Activated CD4-positive, CD25-positive, alpha-beta regulatory T cell (primary cell): ENCODE measurements around the gene PRKCSH.
"Not testable (repeated sequence)": the region's sequence is repeated elsewhere in the genome, so short reads cannot be mapped to it uniquely, and the experiment has no call there.

Experiments
- DNase-seq, 4 experiments: peaks; one replicate each; lab custom pipeline; 2025; lab: John Stamatoyannopoulos, UW

The PRKCSH gene

DNA sequence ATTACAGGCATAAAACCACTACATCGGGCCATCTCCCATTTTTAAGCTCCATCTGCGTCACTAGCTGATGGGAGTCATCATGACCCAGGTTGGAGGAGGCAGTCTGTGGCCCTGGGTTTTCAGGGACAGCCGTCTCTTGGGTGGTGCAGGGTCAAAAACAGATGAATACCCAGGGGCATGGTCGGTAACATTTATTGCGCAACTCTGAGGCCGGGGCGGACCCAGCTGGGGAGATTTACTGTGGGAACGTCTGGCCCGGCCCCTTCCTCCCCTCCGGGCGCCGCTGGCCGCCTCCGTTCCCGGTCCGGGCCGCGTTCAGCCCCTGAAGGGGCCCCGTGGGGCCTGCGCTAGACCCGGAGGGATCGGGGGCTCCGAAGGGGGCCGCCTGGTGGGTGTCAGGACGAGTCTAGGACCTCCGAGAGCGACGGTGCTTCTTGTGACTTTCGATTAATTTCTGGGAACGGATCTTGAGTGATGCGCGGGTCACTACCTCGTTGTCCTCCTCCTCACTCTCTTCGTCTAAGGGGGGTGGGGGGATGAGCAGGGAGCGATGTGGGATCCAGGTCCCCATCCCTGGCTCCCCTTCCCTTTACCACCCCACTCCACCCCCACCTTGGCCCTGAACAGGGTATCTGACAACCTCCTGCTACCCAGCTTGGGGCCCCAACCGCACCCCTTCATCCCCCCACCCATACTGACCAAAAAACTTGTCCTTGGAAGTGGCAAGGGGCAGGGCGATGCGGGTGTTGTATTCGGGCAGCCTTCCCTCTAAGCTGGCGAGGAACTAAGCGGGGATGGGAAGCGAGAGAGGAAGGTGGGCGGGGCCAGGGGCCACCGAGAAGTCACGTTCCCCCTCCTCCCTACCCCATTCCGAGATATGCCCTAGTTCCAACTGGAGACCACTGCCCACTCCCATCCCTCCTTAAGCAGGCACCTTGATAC, 14.7 kb upstream of the PRKCSH start:
- no peak for DNase-seq

GRCh38 chr19:11421371-11422098, 13.9 kb upstream of the PRKCSH start:
- DNase-seq: peak in 3 of 4 experiments; percentile 15 to 28 (median 15)

GRCh38 chr19:11422163-11423065, 13.0 kb upstream of the PRKCSH start:
- peak in 3 of 4 experiments; percentile 20 to 32 (median 28) for DNase-seq

DNA sequence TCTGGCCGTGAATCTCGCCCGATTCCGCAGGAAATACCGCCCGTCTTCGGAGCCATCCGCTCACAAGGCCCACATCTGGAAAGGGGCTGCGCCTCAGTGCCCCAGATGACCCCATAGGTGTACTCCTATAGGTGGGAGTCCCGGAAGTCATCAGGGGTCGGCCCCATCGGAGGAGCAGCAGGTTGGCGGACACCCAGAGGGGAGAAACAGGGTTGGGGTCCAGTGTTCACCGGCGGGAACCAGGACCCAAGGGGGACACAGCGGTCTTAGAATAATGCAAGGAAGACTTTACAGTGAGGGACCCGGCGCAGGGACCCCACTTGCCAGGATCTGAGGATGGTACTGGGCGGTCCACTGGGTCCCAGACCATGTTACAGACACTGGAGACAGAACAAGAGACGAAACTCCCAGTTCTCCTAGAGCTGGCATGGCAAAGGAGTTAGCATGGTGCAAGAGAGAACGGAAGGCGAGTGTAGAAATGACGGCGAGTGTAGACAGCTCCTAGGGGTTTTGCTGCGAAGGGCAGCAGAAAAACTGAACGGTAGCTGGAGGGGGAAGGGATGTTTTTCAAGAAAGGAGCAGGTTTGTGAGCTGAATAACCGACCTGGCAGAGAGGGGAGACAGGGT, 12.2 kb upstream of the PRKCSH start:
- DNase-seq: no peak

DNA sequence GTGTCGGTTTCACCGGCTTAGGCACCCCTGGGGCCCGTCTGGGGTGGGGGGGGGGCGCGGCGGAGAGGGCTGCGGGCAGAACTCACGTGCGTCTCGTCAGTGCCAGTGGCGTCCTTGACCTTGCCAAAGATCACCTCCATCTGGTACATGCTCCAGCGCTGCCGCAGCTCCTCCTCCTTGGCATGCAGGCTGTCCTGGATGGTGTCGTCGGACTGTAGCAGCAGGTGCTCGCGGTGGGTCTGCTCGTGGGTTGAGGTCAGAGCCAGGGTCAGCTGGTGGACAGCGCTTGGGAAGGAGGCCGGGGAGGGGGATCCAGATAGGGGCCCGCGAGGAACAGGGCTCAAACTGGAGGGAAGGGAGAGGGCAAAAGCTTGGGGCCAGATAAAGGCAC, 11.6 kb upstream of the PRKCSH start:
- DNase-seq: no peak

DNA sequence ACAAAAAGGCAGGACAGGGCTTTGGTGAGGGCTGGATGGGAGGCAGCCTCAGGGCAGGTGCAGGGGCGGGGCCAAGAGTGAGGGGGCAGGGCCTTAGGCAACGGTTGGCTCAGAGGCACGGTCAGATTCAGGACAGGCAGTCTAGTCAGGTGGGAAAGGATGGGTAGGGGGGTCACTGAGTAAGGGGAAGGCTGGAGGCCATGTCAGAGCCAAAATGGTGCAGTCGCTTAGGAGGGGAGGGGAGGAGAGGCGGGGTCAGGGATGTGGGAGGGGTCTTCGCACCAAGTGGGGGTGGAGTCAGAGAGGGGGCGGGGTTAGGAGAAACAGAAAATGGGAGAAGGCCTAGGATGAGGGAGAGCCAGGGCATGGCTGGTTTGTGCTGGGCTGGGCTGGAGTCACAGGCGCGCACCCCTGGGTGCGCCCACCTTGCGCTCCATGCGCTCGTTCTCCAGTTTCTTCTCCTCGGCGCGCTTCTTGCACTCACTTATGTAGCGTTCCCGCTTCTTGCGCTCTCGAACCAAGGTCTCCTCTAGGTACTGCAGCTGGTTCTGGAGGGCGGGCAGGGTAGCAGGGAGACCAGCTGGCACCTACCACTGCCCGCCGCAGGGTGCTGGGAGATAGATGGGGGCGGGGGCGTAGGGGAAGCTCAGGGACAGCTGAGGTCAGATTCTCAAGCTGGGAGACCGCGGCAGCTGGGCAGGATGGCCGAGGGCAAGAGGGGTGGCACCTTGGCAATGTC, 9.5 kb upstream of the PRKCSH start:
- no peak for DNase-seq

GRCh38 chr19:11426656-11427055, 8.8 kb upstream of the PRKCSH start:
- no peak for DNase-seq

- not testable (repeated sequence) for DNase-seq
These were observed 1.9 kb upstream of the PRKCSH start for GRCh38 chr19:11433526-11433925.

DNA sequence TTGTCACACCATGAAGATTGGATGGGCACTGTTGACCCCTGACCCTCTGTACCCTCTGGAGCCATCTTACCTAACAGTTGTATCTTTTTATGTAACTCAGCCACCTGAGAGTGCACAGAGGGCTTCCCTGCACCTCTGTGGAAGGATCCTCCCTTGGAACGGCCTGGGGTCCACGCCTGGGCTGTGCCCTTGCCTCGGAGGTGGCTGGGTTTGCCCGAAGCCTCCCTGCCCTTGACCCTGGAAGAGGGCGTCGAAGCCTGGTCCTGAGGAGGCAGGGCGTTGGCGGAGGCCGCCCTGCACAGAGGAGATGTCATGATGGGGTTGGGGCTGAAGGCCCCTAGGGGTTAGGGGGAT, 755 bp upstream of the PRKCSH start:
- DNase-seq: no peak

DNA sequence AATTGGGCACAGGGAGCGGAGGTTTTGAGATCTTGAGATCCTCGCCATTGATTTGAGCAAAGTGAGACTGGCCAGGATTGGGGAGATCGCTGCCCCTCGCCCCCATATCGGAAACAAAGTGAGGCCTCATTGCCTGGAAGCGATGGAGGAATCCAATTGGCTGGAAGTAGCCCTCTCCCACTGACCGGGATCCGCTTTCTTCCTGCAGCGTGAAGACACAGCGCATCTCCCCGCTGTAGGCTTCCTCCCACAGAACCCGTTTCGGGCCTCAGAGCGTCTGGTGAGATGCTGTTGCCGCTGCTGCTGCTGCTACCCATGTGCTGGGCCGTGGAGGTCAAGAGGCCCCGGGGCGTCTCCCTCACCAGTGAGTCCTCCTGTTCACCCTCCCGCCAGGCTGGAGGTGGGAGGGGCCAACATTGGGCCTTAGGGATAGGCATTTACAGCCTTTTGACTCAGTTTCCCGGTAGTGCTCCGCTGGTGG, 438 bp downstream of the PRKCSH start:
- no peak for DNase-seq

DNA sequence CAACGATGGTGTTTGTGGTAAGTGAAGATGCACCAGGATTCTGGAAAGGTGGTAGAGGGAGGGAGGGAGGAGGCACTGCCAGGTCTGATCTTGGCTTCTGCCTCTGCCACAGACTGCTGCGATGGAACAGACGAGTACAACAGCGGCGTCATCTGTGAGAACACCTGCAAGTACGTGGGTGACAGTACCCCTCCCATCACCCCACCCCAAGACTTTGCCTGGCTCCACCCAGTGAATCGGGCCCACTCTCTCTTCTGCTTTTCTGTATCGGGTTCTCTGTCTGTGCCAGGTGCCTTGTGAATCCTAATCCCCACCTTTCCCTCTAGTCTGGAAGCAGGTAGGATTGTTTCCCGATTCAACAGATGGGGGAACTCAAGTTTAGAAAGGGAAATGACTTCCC, 2.5 kb downstream of the PRKCSH start:
- no peak for DNase-seq

DNA sequence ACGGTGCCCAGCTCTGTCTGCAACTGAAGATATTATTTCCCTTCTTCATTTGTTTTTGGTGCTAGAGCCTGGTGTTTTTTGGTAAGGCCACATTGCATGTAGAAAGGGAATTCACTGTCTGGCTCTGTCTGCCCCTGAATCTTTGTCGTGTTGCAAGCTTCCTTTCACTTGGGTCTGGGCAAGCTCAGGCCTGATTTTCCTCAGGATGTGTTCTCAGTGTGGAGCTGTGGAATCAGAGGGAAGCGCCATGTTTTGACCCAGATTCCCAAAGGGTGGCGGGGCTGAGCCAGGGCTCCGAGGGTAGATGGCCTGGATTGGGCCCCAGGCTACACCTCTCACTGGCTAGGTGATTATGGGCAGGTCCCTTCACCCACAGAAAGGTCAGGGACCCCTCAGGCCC, 8.6 kb downstream of the PRKCSH start:
- DNase-seq: no peak

- DNase-seq: no peak
These were observed 9.7 kb downstream of the PRKCSH start for GRCh38 chr19:11445141-11445540.

DNA sequence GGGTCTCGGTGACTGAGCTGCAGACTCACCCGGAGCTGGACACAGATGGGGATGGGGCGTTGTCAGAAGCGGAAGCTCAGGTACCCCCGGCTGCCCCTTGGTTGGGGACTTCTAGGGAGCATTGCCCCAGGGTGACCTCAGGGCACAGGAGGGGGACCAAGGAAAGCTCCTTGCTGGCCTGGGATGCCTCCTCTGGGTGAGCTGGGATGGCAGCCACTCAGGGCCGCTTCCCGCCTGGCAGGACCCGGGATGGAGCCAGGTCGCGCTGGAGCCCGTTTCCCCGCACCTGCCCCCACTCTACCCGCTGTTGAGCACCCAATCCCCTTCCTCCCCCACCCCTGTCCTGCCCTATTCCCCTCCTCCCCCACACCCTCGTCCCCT, 10.8 kb downstream of the PRKCSH start:
- DNase-seq: no peak

- peak; percentile 13 to 22 (median 17) for DNase-seq
These were observed 11.3 kb downstream of the PRKCSH start for GRCh38 chr19:11446652-11447301.

DNA sequence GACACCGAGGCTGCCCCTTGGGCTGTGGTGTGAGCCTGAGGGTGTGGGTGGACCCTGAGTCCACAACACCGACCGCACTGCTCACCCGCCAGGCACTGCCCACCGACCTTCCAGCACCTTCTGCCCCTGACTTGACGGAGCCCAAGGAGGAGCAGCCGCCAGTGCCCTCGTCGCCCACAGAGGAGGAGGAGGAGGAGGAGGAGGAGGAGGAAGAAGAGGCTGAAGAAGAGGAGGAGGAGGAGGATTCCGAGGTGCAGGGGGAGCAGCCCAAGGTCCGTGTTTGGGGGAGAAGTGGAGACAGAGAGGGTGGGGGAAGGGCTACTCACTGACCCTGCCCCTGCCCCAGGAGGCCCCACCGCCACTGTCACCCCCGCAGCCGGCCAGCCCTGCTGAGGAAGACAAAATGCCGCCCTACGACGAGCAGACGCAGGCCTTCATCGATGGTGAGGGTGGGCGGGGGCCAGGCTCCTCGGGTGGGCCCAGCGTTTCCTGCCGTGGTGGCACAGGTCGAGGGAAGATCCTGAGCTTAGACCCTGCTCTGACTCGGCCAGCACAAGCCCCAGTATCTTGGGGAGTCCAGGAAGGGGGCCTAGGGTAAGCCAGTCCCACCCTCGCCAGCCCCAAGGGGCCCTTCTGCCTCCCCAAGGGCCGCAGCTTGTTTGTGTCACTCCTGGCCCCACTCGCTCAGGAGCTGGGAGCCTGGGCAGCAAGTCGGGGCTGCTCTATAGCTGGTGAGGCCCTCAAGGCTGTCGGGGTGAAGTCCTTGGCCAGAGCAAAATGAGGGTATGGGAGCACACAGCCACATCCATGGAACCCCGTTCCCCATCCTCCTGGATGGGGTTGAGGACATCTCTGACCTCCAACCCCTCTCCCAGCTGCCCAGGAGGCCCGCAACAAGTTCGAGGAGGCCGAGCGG, 12.2 kb downstream of the PRKCSH start:
- no peak for DNase-seq

DNA sequence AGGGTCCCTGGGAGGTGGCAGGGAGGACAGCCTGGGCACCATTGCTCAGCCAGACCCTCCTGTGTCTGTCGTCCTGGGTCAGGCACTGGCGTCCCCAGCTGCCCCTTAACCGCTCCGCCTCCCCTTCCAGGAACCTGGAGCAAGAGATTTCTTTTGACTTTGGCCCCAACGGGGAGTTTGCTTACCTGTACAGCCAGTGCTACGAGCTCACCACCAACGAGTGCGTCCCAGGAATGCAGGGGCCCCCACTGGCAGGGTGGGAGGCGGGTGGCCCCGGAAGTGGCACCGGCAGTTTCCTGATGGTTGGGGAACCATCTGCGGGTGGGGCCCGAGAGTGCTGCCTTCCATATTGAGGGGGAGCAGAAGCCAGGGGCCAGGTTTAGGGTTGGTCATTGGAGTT, 13.0 kb downstream of the PRKCSH start:
- DNase-seq: no peak

DNA sequence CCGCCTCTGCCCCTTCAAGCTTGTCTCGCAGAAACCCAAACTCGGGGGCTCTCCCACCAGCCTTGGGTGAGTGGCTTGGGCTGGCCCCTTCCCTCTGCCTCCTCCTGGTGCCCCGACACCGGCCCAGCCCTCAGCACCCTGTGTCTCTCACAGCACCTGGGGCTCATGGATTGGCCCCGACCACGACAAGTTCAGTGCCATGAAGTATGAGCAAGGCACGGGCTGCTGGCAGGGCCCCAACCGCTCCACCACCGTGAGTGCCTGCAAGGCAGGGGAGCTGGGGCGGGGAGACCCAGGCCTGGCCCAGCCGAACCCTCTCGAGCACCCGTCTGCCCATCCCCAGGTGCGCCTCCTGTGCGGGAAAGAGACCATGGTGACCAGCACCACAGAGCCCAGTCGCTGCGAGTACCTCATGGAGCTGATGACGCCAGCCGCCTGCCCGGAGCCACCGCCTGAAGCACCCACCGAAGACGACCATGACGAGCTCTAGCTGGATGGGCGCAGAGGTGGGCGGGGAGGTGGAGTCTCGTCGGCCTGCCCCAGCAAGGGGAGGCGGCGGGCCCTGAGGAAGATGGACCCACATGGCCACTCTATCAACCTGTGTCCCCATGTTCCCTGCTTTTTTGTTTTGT, 13.6 kb downstream of the PRKCSH start:
- DNase-seq: no peak
